GM21447 (cell line): ENCODE measurements around the gene BLID.

Source experiments
- ATAC-seq: cut with Tn5 transposase; IDR thresholded peaks from one replicate; pipeline ENCODE4 v1.9.1; 2021; ENCODE audit not compliant: unreplicated experiment

Gene BLID

DNA sequence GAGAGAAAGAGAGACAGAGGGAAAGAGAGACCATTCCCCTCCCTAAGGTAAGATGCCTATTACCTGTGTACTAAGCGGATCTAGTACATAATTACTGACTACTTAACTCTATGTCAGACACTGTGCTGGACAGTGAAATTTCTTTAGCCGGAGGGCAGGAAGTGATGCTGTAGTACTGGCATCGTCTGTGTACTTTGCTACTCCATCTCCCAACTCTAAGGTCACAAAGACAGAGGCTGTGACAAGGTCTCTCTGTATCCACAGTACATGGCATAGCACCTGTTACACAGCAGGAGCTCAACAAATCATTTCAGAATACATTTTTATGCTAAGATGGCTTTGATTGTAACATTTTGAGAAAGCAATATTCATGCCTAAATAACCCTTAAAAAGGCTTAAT, 9.0 kb downstream of the BLID start:
- no peak for ATAC-seq

DNA sequence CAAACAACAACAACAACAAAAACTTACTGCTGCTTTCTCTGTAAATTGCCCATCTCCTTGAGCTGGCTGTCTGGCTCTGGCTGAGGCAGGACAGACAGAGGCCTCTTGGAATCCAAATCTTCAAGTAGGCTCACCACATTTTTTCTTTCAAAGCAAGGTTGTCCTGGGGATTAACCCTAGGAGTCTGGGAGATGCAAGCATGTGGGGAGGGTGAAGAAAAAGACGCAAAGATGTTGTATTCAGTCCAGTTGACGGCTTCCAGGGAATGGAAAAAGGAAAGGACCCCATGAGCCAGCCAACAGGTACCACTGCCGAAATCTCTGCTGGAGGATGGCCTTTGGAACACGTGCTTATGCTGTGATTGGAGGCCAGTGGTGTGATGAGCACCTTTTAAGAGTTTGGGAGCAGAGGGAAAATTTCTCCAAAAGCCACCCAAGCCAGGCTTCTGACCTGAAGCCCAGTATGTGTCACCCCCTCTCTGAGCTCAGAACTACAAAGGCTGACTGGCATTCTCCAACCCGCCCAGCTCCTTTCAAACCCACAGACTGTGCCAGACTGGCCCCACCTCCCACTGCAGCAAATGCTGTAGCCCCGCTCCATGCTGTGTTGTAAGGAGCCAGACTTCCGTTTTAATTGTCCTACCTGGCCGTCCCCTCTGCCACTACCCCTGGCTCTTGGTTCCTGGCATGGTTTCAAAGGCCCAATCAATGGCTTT, 10.8 kb downstream of the BLID start:
- ATAC-seq, result no peak

DNA sequence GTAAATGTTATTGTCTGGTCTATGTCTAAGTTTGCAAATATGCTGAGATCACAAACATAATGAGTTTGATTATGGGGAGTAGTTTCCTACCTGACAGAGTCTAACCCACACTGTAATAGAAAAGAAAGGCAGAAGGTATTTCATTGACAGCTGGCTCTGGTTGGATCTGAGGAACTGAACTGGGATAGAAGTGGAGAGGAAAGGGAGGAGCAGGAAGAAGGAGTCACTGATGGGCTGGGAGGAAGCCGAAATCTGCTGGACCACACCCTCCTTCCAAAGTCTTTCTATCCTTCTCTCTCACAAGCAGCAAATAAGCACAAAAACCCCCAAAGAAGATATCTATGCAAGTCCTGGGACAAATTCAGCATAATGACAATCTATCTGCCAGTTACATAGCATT, 11.7 kb downstream of the BLID start:
- no peak for ATAC-seq

DNA sequence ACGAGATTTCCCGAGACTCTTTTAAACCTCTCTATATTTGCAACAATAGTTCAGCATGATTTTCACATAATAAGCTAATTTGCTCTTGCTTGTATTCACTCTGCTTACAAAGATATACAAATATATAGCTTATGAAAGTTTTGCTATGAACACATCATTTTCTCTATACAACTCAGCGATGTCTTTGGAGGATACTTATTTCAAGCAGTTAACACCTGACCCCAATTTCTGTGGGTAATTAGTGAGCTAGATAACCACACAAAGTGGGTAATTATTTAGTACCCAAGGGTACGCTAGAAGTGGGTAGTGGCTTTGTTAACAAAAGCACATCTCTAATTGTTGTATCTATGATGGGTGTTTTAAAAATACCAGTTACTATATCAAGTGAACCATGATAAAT, 12.3 kb downstream of the BLID start:
- no peak for ATAC-seq

DNA sequence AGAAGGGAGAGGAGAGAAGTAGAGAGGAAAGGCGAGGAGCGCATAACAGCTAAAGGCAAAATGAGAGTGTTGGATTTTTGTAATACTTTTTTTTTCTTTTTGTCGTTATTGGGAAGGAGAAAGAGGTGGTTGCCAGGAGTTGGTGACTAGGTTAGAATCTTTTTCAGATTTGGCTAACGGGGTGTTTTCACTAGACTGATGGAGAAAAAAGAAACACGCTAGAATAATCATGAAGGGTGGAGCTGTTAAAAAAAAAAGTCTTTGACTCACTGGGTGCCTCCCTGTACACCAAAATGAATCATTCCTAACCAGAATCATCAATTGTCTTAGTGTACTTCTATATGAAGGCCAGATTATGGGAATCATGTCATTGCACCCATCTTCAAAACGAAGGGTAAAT, 12.7 kb downstream of the BLID start:
- no peak for ATAC-seq

DNA sequence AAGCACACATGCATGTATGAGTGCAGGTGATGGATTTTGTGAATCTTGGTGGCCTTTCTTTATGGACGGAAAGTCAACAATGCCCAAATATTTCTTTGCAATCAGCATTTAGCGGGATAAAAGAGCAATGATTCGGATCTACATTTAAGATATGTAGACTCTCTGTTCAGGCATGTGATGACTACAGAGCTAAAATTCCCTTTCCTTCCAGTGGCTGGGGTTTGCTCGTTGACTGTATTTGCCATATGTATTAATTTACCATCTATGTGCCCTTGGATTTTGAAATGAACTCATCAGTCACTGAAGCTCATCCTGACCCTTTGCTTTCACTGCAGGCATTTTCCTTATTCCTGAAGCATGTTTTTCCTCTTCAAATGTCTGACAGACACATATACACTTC, 13.6 kb downstream of the BLID start:
- no peak for ATAC-seq

DNA sequence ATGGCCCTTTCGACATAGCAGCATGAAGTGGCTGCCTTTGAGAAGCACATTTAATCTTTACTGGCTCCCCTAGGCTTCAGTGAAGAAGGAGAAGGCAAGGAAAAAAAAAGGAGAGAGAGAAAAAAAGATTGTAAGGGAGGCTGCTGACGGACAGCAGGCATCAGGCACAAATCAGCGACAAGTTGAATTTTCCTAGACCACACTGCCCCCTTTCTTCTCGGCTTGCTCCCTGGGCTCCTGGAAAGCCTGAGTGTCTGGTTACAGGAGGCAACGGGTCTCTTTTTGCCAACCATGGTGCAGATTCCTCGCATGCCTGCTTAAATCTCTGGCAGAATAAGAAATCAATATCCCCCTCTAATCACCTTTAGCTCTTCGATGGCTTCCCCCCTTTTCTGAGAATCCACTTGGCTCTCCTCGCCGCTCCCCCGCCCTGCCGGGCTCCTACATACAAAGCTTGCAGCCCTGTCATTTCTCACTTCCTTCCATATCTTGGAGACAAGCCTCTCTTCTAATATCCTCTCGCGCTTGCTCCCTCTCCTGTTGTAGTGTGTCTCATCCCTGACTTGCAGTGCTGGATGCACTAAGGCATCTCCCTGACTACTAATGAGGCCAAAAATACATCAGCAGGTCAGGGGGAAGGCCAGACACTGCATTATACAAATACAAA, 14.3 kb downstream of the BLID start:
- no peak for ATAC-seq

DNA sequence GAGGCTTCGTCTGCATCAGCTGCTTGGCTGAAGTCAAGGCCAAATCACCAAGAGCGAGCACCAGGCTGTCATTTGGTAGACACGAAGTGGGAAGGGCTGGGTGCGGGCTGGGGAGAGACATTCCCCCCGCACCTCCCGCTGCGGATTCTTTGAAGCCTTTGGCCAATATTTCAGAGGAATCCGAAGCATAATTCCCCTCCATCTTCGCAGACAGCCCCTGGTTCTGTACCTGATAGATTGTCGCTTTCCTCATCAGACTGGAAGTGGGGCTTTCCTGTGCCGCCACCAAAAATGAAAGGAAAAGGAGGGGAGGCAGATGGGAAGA, 15.3 kb downstream of the BLID start:
- no peak for ATAC-seq

DNA sequence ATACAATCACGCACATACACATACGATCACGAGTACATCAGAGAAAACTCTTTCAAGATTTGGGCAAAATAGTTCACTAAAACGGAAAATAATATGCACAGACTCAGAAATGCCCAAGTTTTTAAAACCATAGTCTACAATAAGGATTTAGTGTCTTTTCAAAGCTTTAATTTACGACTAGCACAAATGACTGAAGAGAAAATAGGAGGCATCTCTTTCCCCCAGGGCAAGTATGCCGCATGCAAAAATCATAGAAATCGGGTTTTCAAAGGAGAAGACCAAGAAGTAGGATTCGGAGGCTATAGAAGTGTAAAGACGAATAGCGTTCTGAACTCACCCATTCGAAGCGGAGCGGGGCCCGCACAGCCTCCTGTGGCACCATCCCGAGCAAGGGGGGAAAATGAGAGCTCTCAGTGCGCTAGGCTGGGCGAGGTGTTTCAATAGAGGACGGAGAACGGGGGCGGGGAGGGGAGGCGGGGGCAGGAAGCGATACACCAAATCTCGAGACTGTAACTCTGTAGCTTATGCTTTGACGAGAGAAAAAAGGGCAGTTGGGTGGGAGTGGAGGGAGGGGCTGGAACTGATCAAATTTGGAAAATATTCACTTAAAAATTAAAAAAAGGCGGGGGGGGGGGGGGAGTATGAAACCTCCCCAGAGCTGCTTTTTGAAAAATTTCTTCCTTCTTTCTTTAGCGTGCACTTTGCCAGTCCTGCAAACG, 15.8 kb downstream of the BLID start:
- no peak for ATAC-seq

DNA sequence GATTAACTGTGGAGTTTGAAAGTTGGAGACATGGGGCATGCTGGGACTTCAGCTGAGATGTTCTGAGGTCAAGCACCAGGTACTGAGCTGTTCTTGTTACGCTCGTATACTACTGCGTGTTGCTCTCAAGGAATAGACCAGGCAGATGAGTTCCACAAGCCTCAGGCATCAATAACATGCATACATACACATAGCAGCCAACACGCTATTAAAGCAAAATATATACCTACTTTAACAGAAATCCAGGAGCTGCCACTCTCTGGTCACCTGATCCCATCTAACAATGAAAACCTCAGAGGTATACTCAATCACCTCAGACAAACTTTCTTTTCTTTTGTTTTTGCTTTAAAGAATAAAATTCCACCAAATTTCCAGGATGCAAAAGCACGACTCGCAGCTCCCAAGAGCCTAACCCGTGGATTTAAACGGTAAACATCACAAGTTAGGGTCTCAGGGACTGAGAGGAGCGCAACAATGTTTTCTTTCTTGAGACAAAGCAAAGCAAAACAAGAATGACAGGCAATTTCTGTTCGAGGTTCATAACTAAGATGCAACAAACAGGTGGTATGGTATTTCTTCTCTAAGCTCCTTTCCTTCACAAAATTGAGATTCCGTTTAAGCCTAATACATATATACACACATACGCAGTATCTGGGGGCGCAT, 16.5 kb downstream of the BLID start:
- ATAC-seq, result no peak

DNA sequence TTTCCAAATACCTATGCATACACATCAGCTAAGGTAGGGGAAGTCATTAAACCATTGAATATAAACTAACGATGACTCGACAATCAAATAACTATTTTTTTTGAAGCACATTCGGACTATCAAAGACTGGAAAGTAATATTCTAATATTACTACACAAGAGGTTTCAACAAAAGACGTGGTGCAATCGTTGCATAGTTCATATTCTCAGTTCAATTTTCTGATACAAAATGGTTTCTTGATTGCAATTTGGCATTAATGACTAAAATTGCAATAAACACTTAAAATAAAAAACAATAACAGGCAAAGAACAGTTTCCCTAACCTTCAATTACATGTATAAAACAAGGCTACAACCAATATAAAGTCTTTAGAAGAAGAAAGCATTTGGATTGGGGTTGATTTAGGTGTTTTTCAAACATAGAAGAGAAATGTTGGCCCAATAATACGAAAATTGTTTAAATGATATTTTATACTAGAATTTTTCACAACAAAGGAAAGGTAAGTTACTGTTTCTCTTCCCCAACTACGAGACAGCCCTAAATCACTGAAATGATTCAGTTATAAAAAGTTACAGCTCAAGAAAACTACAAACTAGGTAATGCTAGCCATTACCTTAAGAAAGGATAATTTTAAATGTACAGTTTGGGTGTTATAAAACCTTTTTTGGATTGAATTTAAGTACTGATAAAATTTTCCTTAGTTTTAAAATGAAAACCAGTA, 17.6 kb downstream of the BLID start:
- ATAC-seq, result no peak

DNA sequence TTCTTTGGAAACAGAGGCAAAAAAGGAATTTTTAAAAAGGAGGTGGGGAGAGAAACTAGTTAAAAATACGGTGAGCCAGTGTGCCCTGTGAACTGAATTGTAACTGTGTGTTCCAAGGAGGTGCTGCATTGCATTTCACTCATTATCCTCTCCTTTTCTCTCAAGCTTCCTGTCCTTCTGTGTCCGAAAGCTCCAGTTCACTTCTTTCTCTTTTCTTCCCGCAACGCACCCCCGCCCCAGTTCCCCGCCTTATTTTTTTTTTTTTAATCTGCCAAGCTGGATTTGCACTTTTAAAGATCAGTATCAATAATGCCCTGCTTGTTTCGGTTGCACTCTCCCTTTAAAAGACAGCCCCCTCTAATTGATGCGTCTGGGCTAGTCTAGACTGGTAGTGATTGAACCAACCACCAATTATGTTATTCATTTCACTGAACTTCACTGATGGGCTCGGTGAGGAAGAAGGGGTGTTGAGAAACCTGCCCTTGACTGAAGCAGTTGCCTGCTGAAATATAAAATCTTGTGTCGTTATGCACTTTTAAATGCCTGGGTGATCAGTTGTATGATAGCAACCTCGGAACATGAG, 18.5 kb downstream of the BLID start:
- ATAC-seq, result no peak

DNA sequence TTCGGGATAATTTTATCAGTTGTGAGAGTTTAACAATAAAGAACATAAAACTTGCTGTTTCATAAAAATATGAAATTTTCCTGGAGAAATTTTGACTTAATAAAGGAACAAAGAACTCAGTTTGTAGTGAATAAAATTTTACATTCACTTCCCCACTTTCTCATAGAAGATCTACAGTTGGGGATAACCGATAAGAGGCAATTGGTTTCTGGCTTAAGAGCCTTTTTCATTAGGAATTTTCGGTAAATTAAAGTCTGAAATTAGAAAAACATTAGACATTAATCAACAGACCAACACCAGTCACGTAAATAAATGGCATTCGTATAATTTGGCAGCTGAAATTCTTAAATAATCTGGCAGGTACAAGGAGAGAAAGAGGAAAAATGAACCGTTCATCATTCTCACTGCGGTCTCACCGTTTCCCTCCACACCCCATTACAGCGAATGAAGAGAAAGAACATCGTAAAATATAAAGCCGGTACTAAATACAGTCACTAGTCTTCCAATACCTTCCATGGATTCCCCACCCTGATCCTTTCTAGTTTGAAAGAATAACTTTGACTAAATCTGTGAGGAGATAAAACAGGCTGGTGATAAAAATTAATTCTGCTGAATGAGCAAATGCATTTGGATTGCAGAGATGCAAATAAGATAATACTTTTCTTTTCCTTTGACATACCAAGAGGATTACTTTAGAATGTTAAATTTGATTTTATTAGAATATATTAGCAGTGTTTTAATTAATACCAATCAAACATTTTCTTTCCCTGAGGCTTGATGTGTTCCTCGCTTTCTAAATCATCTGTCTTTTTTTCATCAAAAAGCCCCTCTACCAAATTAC, 19.5 kb downstream of the BLID start:
- ATAC-seq, result no peak

DNA sequence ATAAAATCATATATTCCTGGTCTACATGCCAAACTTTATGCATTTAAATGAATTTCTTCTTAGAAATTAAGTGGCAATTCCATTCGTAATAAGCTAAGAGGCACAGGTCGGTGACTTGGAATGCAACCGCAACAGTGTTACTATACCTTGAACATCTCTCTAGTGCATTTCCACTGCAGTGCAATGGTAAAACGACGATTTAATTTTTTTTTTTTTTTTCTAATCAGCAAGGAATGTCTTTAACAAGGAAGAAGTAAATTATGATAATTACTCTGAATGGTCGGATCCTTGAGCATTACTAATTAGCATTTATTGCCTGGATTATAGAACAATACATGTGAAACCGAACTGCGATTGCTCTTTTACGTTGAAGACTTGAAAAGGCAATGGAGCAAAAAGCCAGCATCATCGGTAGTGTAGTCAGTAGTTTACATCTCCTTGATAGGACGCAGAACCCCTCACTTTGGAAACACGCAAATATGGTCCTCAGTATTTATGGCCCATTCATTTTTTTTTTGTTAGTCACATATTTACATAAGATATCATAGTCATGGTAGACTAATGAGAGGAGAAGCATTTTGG, 20.2 kb downstream of the BLID start:
- no peak for ATAC-seq

DNA sequence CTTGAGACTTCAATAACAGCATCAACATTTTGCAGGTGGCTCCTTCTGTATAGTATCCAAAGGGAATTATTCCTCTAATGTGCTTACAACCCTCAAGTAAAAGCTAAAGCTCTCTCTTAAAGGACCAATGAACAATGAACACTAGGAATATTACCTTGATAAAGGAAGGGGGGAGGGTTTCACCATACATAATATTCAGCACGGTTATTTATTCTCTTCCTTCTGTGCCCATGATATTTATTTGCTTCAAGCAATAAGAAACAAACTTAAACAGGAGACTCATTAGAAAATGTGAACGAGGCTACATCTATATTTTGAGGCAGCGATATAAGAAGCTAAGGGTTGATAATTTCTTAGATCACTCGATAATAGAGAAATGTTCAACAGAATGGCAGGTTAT, 21.2 kb downstream of the BLID start:
- ATAC-seq, result no peak

DNA sequence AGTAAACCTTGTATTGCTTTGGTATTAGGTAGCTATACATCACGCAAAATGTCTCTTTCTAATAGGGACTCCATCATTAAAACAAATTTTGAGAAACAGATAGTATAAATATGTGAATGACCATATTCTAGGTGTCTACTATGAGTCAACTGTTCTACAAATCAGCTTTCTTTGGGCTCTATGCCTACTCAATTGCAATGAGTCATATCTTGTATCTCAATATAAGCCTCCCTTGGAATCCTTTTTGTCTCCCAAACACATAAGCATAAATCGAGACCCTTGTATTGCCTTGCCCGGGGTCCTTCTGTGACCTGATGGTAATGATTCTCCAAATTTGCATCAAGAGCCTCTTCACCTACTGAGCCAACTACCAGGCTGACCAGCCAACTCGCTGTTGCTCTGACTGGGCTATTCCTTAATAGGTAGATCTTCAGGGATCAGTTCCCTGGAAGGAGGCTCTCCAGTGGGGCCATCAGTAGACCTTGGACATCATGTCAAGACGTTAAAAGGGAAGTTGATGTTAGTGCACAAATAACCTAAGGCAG, 22.2 kb downstream of the BLID start:
- ATAC-seq, result no peak

DNA sequence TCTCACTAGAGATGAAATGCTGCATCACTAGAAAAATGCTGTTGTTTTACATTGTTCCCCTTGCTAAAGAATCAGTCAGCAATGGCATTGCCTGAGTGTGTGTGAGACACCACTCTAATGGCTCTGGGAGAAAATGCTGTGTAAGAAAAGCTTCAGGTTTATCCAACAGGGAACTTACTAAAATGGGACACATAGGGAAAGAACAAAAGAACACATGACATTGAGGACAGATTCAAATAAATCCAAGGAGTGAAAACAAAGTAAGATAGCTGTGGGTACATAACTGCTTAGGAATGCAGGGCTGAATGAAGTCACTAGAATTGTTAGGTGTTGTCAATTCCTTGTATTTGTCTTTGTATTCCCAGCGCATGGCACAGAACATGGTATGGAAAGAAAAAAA, 24.2 kb downstream of the BLID start:
- ATAC-seq, result no peak

DNA sequence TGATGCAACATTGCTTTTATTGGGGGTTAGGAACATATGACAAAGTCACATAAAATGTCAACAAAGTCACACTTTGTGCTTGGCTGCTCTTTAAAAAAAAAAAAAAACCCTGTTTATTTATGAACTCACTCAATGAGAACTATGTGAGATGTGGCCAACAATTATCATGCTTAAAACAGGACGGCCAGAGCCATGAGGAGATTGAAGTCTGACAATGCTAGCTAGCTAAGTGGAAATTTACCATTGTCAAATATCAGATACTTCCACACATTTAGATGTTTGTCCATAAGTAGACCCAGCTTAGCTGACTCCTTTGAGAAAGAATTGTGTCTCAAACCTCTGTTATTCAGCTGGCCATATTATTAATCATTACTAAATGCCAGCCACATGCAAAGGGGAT, 26.9 kb downstream of the BLID start:
- no peak for ATAC-seq

DNA sequence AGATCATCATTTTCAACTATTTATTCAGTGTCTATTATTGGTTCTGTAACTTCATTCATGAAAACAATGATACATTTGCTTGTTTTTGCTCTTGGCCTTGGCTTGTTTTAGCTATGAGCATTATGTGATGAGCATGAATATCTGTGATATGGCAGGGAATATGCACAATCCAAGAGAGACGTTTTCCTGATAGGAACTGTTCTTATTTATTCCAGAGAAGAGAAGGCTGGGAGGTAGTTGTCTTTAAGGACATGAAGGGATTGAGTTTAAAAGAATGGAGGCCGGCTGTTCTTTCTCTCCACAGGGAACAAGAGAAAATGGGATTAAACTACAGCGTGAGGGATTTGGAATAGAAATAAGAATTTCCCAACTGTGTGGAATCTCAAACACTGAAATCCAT, 30.3 kb downstream of the BLID start:
- no peak for ATAC-seq
